SK-N-SH (cell line): ENCODE measurements around the gene DCLRE1A. TPM values are rescaled to one million over a fixed set of nuclear protein-coding genes. Genes with fewer than 3 reads are reported as not detected.
"Not testable (repeated sequence)": the region's sequence is repeated elsewhere in the genome, so short reads cannot be mapped to it uniquely, and the experiment has no call there.

Source experiments
- CTCF ChIA-PET: fragments of 300-600, 350-600 bp; formaldehyde crosslinking; extraction: SDS; loops from one replicate; lab custom pipeline; 2021; lab: Yijun Ruan, JAX
- POLR2A ChIA-PET: fragments of 350-600 bp; sonication (Branson Sonifier 250); formaldehyde crosslinking; extraction: SDS; loops from one replicate; lab custom pipeline; 2020; ENCODE audit warnings: antibody characterized with exemption, inconsistent platforms; lab: Yijun Ruan, JAX
- DNase-seq: peaks from one replicate; pipeline ENCODE4 v3.0.0; 2012
- H2AFZ ChIP-seq: fragments of 200-600 bp; sonication (generic); 2 replicates; pipeline ENCODE4 v1.8.1; 2016; ENCODE audit warnings: antibody characterized with exemption, mild to moderate bottlenecking, low read depth
- H3F3A ChIP-seq: fragments of 200-600 bp; sonication (generic); replicated peaks from 2 replicates; pipeline ENCODE3; 2016; ENCODE audit warnings: antibody characterized with exemption, mild to moderate bottlenecking; ENCODE audit not compliant: insufficient read depth
- H3K27ac ChIP-seq, 2 experiments: fragments of 200-500 bp in 1 of 2; fragments of 200-600 bp in 1 of 2; sonication (Bioruptor generic) in 1 of 2; sonication (generic), shearing (Covaris generic) in 1 of 2; 2 replicates each; pipeline versions ENCODE4 v1.5.1 to v1.6.1; 2014 to 2016; ENCODE audit warnings: low read depth in 2 of 2, inconsistent platforms in 1 of 2, low read length in 1 of 2, mild to moderate bottlenecking in 1 of 2, mixed read lengths in 1 of 2
- H3K27me3 ChIP-seq: fragments of 200-600 bp; sonication (generic), shearing (Covaris generic); 2 replicates; pipeline ENCODE4 v1.6.1; 2016; ENCODE audit warnings: mixed run types; ENCODE audit not compliant: insufficient read depth
- H3K36me3 ChIP-seq, 2 experiments: fragments of 200-500 bp in 1 of 2; fragments of 200-600 bp in 1 of 2; sonication (Bioruptor generic) in 1 of 2; sonication (generic) in 1 of 2; replicated peaks in 1 of 2; 2 replicates each; pipeline versions ENCODE3 to v1.5.1; 2014 to 2016; ENCODE audit warnings: low read length in 1 of 2, mild to moderate bottlenecking in 1 of 2; ENCODE audit not compliant: insufficient read depth in 2 of 2, control insufficient read depth in 1 of 2
- H3K4me1 ChIP-seq, 2 experiments: fragments of 200-500 bp in 1 of 2; fragments of 200-600 bp in 1 of 2; sonication (Bioruptor generic) in 1 of 2; sonication (generic), shearing (Covaris generic) in 1 of 2; 2 replicates each; pipeline versions ENCODE4 v1.5.1 to v1.6.1; 2014 to 2016; ENCODE audit warnings: low read depth in 1 of 2, low read length in 1 of 2, mixed run types in 1 of 2; ENCODE audit not compliant: insufficient read depth in 2 of 2, control insufficient read depth in 1 of 2
- H3K4me2 ChIP-seq: fragments of 200-600 bp; sonication (generic), shearing (Covaris generic); 2 replicates; pipeline ENCODE4 v1.6.1; 2017; ENCODE audit warnings: mixed run types
- H3K4me3 ChIP-seq, 2 experiments: fragments of 200-500 bp in 1 of 2; fragments of 200-600 bp in 1 of 2; sonication (Bioruptor generic) in 1 of 2; sonication (generic), shearing (Covaris generic) in 1 of 2; 2 replicates each; pipeline versions ENCODE4 v1.5.1 to v1.8.1; 2014 to 2016; ENCODE audit warnings: low read depth in 2 of 2, inconsistent platforms in 1 of 2, low read length in 1 of 2, mild to moderate bottlenecking in 1 of 2, mixed read lengths in 1 of 2, moderate library complexity in 1 of 2
- H3K79me2 ChIP-seq: fragments of 200-600 bp; sonication (generic); 2 replicates; pipeline ENCODE4 v1.8.1; 2017; ENCODE audit warnings: mild to moderate bottlenecking; ENCODE audit not compliant: insufficient read depth
- H3K9ac ChIP-seq: fragments of 200-600 bp; sonication (generic); 2 replicates; pipeline ENCODE4 v1.6.1; 2017; ENCODE audit warnings: mixed run types
- H3K9me2 ChIP-seq: fragments of 200-600 bp; sonication (generic); 2 replicates; pipeline ENCODE4 v1.6.1; 2017; ENCODE audit warnings: mixed run types
- H3K9me3 ChIP-seq: fragments of 200-600 bp; sonication (generic); 2 replicates; pipeline ENCODE4 v1.6.1; 2017; ENCODE audit warnings: mixed run types, mild to moderate bottlenecking, moderate library complexity
- H4K20me1 ChIP-seq: fragments of 200-600 bp; sonication (generic); 2 replicates; pipeline ENCODE4 v1.6.1; 2017; ENCODE audit warnings: mild to moderate bottlenecking, mixed run types; ENCODE audit not compliant: insufficient read depth
- CTCF ChIP-seq: fragments of 200-600 bp; sonication (generic); IDR thresholded peaks from 2 replicates; pipeline ENCODE4 v1.6.1; 2017; ENCODE audit warnings: antibody characterized with exemption, mild to moderate bottlenecking, moderate library complexity
- GABPA ChIP-seq: IDR thresholded peaks from 2 replicates; pipeline ENCODE4 v1.4.0; 2012; ENCODE audit warnings: low read depth, mild to moderate bottlenecking
- GATA2 ChIP-seq: sonication (generic); formaldehyde crosslinking; IDR thresholded peaks from 2 replicates; pipeline ENCODE4 v1.5.0; 2020; ENCODE audit warnings: mild to moderate bottlenecking, missing genetic modification reagents
- IRF3 ChIP-seq: fragments of 150-350 bp; IDR thresholded peaks from 2 replicates; pipeline ENCODE4 v1.6.1; 2016; ENCODE audit warnings: mild to moderate bottlenecking, low read depth, low read length
- JUND ChIP-seq: IDR thresholded peaks from 2 replicates; pipeline ENCODE4 v1.4.0; 2012
- MAX ChIP-seq: IDR thresholded peaks from 2 replicates; pipeline ENCODE4 v1.4.0; 2012; ENCODE audit warnings: low read depth
- NFIC ChIP-seq: IDR thresholded peaks from 2 replicates; pipeline ENCODE4 v1.4.0; 2012; ENCODE audit warnings: borderline replicate concordance
- SIN3A ChIP-seq: IDR thresholded peaks from 2 replicates; pipeline ENCODE4 v1.6.1; 2012; ENCODE audit warnings: low read depth, mild to moderate bottlenecking, low read length, moderate library complexity, borderline replicate concordance
- SMC3 ChIP-seq: IDR thresholded peaks from 2 replicates; pipeline ENCODE4 v1.6.1; 2012; ENCODE audit warnings: low read depth, low read length, improper control_type of control experiment
- TAF1 ChIP-seq: IDR thresholded peaks from 2 replicates; pipeline ENCODE4 v1.6.1; 2012; ENCODE audit warnings: low read depth, mild to moderate bottlenecking, low read length, moderate library complexity, borderline replicate concordance
- TCF12 ChIP-seq: IDR thresholded peaks from 2 replicates; pipeline ENCODE4 v1.4.0; 2012
- TEAD4 ChIP-seq: IDR thresholded peaks from 2 replicates; pipeline ENCODE4 v1.4.0; 2012; ENCODE audit warnings: mild to moderate bottlenecking, borderline replicate concordance; ENCODE audit not compliant: insufficient read depth
- YY1 ChIP-seq: IDR thresholded peaks from 2 replicates; pipeline ENCODE4 v1.4.0; 2012; ENCODE audit warnings: low read depth, mild to moderate bottlenecking
- WGBS: methylation state at CpG from one replicate; pipeline ENCODE4 v1.1.6; 2017; ENCODE audit warnings: low lambda C conversion rate; 5-methylcytosine and 5-hydroxymethylcytosine counted together
- polyA plus RNA-seq, 3 experiments: library from polyadenylated mRNA; depleted of rRNA; stranded (reverse); fragments of >200 nt; gene quantifications; 2 replicates each; pipeline ENCODE4 v1.2.3, GENCODE V29; 2012

Gene DCLRE1A
- polyA plus RNA-seq, 1 of the 3 experiments (the other 2 are of a cell fraction) = 2.6 TPM

- Histone ChIP-seq H3K4me3 (no peak overlapping the region), H3K36me3 (peaks cover 14 to 51% of the 10 kb centered on the region in 2 experiments), H3K4me1 (no peaks in the 10 kb centered on the region), H3K27me3 (no peaks in the 10 kb centered on the region), H3K9me2 (no peaks in the 10 kb centered on the region), H3K9me3 (no peaks in the 10 kb centered on the region), H2AFZ (no peak overlapping the region), H3K79me2 (no peaks in the 10 kb centered on the region), H3K4me2 (no peak overlapping the region), H3K9ac (no peak overlapping the region), H4K20me1 (no peaks in the 10 kb centered on the region), H3F3A (no peaks in the 10 kb centered on the region)
- POLR2A ChIA-PET = no interaction called here
- CTCF ChIA-PET = no interaction called here
- WGBS = 87% methylated on average over 1 of the region's 1 CpG
- TF ChIP-seq SMC3 = no peak
- no peak for TF ChIP-seq TEAD4
- no peak for TF ChIP-seq NFIC
- TF ChIP-seq GATA2 (CRISPR knock-in tag) = no peak
- no peak for TF ChIP-seq CTCF
- TF ChIP-seq TCF12 = no peak
- no peak for TF ChIP-seq YY1
- no peak for TF ChIP-seq SIN3A
- no peak for TF ChIP-seq TAF1
- TF ChIP-seq IRF3 = no peak
- TF ChIP-seq GABPA = no peak
- TF ChIP-seq MAX = no peak
- no peak for TF ChIP-seq JUND
- TF ChIP-seq, all 33 proteins: peak for 0
- no peak overlapping the region for H3K27ac ChIP-seq
- DNase-seq = no peak
Measured at GRCh38 chr10:113842171-113842570, 11.7 kb downstream of the DCLRE1A start.

GRCh38 chr10:113828567-113828966 is 25.3 kb downstream of the DCLRE1A start:
- H3K4me1 ChIP-seq, H3K9me2 ChIP-seq, DNase-seq, H3K27ac ChIP-seq, H4K20me1 ChIP-seq, H3K4me2 ChIP-seq, H3K36me3 ChIP-seq, CTCF ChIA-PET, POLR2A ChIA-PET, H3F3A ChIP-seq, H3K9me3 ChIP-seq, H2AFZ ChIP-seq, H3K79me2 ChIP-seq, H3K27me3 ChIP-seq, H3K4me3 ChIP-seq, H3K9ac ChIP-seq: not testable (repeated sequence)
- WGBS = 86% methylated on average over 10 of the region's 10 CpGs
